Medulla oblongata (tissue), 1 donor: Measurements from ENCODE around the gene KBTBD2.
"Not testable (repeated sequence)": the region's sequence is repeated elsewhere in the genome, so short reads cannot be mapped to it uniquely, and the experiment has no call there.

Experiments used
- DNase-seq: peaks from one replicate; pipeline ENCODE4 v3.0.0-alpha.2; 2015; ENCODE audit errors: extremely low spot score

KBTBD2 gene

GRCh38 chr7:32893207-32893524 lies 1.6 kb upstream of the KBTBD2 start:
- DNase-seq, result no peak

DNA sequence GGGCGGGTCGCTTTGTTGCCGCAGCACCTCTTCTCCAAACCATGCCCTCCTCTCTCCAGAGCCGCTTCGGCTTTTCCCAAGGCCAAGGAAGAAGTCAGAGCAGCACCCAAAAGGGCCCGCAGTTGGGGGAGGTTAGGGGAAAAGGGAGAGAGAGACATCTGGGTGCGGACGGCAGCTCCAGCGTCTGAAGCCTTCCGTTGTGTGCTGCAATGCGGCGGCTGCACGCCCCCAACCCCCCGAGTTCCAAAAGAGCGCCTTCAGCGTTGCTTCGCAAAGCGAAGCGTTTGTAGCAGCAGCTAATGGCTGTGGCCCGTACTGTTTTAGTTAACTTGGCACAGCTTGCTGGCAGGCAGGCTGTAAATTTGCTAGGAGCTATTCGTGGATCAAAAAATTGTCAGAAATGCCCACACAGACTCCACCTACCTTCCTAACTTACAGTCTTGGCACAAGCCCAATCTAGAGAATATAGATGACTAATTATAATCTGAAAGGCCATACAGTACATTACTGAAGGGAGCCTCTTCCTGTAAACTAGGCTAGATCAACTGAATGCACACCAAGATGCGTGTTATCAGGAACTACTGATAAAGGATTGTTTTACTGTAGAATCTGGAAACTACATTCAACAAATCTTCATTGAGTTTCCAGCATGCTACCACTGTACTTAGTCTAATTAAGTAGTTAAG lies 1.1 kb upstream of the KBTBD2 start:
- DNase-seq, result peak; percentile 64

DNA sequence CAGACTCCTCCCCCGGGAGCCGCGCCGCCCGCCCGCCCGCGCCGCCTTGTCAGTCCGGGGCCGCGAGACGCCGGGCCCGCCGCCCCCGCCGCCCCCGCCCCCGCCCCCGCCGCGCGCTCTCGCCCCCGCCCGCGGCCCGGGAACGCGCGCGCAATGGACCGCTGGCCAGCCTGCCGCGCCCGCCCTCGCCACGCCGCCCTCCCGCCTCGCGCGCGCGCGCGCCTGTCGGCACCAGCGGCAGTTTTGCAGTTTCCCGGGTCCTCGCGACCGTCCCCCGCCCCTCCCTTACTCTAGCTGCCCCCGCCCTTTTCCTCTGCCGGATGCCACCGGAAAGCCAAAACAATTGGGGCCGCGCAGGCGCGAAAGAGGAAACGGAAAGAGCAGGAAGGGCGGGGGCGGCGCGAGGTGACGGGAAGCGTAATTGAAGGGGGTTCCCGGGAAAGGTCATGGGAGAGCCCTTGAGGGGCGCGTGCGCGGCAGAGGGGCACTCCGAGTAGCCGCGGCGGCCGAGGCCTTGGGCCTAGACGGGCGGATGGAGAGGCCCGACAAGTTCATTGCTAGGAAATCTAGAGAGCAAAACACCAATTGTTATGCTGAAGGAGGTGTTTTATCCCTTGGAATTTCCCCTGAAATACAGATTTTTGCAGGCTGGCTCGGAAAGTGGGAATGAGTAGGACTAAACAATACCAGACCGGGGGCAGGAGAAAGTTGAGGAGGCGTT lies 400 bp upstream of the KBTBD2 start:
- peak; percentile 96 for DNase-seq

DNA sequence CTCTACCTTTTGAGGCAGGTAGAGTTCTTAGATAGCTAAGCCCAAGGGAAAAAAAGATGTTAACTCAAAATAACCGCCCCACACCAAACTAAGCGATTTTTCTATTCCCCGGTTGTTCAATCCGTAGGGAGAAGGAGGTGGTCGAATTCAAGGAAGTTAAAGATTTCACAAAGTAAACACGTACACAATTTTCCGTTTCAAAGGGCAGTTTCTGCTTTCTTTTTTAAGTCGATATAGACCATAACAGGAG lies 842 bp downstream of the KBTBD2 start:
- DNase-seq, result peak; percentile 46

- DNase-seq, result peak; percentile 84
These were observed 1.4 kb downstream of the KBTBD2 start for GRCh38 chr7:32890010-32890792.

DNA sequence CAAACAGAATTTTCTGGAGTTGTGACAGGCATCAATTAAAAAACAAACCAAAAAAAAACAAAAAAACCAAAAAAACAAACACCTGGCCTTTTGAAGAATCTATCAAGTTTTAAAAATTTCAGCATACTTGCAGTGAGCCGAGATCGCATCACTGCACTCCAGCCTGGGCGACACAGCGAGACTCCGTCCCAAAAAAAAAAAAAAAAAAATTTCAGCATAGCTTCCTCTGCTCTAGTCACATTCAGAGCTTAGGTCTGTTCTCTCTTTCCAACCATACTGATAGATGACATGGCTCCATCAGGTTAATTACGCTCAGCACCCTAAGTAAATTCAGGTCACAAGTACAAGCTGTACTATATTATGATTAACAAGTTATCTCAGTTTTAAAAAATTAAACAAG lies 3.1 kb downstream of the KBTBD2 start:
- DNase-seq, result no peak

GRCh38 chr7:32887395-32887794 lies 4.2 kb downstream of the KBTBD2 start:
- no peak for DNase-seq

DNA sequence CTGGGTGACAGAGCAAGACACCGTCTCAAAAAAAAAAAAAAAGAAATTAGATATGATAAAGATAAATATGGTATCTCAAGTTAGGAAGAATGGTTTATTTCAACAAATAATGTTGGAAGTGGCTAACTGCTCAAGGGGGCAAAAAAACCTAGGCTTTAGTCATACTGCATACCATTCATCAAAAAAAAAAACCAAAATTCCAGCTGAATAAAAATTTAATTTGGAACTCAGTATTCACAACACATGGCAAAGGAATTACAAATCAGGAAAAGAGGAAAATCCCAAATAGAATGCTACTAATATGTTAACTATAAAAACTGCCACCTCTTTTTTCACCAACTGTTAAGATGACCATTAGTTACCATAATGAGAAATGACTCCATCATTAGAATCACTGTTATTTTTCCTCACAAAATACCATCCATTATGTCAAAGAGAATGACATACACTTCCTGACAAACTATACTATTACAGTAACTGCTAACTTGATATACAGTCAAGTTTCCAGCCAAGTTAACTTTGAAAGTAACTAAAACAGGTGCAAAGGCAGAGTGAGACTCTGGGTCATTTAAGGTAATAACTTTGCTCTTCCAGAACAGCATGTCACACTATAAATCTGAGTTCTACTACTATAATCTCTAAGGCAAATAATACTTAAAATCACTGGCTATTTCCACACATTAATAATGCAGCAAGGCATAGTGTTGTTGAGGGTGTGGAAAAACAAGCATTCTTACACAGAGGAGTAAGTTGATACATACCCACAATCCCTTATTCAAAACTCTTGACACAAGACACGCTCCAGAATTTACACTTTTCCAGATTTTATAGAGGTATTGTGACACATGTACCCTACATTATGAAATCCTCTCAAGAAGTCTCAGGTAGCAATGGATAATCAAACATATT lies 10.2 kb downstream of the KBTBD2 start:
- DNase-seq, result no peak

DNA sequence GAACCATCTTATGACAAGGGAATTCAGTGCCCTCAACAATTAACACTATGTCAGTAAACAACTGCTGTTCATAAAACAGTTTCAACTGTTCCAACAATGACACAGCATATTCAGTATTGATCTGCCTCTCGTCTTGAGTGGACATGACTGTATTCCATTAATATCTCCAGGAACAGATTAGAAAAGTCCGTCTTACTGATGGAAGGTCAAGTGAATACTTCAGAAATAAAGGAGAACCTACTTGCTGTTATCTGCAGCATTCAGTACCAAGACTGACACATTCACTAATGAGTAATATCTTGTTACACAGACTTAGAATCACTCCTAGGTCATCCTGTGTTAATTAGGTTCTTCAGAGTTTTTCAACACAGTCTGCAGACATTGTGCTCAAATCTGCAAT lies 12.1 kb downstream of the KBTBD2 start:
- peak; percentile 21 for DNase-seq

GRCh38 chr7:32878023-32878422 lies 13.5 kb downstream of the KBTBD2 start:
- DNase-seq, result not testable (repeated sequence)

- no peak for DNase-seq
These were observed 19.1 kb downstream of the KBTBD2 start for GRCh38 chr7:32872421-32872820.

GRCh38 chr7:32871624-32872371 lies 19.8 kb downstream of the KBTBD2 start:
- DNase-seq, result no peak

GRCh38 chr7:32870298-32870697 lies 21.3 kb downstream of the KBTBD2 start:
- no peak for DNase-seq

- no peak for DNase-seq
These were observed 21.8 kb downstream of the KBTBD2 start for GRCh38 chr7:32869716-32870115.

DNA sequence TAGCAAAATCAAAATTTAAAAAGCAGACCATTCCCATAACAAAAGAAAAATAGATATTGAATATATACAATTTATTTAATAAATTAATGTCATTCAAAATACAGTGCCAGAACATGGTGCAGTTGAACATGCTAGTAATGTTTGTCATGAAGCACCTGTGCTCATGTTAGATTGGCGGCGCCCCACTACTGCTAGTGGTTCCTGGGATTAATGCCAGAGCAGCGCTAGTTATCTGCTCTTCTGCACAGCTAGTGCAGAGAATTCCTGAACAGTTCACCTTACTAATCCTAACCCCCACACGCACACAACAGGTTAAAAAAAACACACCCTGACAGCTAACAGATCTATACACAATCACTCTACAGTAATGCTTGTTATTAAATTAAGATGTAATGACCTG lies 23.4 kb downstream of the KBTBD2 start:
- DNase-seq, result no peak

DNA sequence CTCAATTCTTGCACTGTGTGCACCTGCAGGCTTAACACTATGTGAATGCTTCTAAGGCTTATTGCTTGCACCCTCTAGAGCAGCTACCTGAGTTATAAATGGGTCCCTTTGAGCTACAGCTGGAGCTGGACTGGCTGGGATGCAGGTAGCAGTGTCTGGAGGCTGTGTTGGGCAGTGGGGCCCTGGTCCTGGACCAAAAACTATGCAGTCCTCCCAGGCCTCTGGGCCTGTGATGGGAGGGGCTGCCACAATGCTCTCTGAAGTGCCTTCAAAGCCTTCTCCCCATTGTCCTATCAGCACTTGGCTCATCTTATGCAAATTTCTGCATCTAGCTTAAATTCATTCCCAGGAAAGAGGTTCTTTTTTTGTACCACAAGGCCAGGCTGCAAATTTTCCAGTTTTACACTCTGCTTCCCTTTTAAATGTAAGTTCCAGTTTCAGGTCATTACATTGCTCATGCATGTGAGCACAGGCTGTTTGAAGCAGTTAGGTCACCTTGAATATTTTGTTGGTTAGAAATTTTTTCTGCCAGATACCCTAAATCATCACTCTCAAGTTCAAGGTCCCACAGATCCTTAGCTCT lies 26.0 kb downstream of the KBTBD2 start:
- DNase-seq, result no peak

- DNase-seq, result not testable (repeated sequence)
These were observed 27.7 kb downstream of the KBTBD2 start for GRCh38 chr7:32863872-32864271.

GRCh38 chr7:32860090-32860489 lies 31.5 kb downstream of the KBTBD2 start:
- DNase-seq, result no peak

DNA sequence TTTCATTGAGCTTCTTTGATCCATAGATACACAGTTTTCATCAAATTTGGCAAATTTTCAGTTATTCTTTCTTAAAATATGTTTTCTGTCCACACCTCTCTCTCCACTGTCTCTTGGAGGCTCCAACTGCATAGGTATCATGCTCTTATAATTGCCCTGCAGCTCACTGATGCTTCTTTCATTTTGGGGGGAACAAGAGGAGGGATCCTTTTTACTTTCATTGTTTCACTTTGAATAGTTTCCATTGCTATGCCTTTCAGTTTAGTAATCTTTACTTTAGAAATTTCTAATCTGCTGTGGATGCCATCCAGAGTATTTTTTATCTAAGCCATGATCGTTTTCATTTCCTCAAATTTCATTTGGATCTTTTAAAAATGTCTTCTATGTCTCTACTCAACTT lies 32.9 kb downstream of the KBTBD2 start:
- DNase-seq, result no peak

DNA sequence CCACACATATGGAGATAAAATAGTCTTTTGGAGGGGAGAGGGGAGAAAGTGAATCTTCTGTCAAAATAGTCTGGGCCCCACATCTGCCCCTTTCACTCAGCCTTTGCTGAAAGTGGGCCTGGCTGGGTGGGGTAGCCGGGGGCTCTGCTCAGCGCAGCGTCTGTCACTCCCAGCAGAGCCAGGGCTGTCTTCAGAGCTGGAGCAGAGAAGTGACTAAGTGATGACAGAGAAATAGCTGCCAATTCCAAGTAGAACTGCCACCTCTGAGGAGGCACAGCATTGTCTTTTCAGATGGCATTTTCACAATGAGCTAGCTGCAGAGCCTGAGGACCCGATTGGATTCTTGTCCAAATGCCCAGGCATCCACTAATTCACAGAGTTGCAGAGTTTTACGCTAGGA lies 34.5 kb downstream of the KBTBD2 start:
- DNase-seq, result not testable (repeated sequence)
